HepG2 (cell line): ENCODE results near the gene MEMO1. TPM values are rescaled to one million over a fixed set of nuclear protein-coding genes. Genes with fewer than 3 reads are reported as not detected.

Experiments used
- EED ChIP-seq: sonication (generic); formaldehyde crosslinking; IDR thresholded peaks from 2 replicates; pipeline ENCODE4 v1.5.0; 2020; ENCODE audit warnings: mild to moderate bottlenecking, missing genetic modification reagents
- ESRRA ChIP-seq: sonication (generic); formaldehyde crosslinking; IDR thresholded peaks from 2 replicates; pipeline ENCODE4 v1.5.1; 2020; ENCODE audit warnings: mild to moderate bottlenecking, low read depth, missing genetic modification reagents
- JDP2 ChIP-seq: sonication (generic); formaldehyde crosslinking; IDR thresholded peaks from 2 replicates; pipeline ENCODE4 v1.8.1; 2022; ENCODE audit warnings: missing genetic modification reagents, borderline replicate concordance
- JUND ChIP-seq: sonication (generic); formaldehyde crosslinking; IDR thresholded peaks from 2 replicates; pipeline ENCODE4 v1.8.0; 2022; ENCODE audit warnings: mild to moderate bottlenecking, missing genetic modification reagents
- MLLT10 ChIP-seq: sonication (generic); formaldehyde crosslinking; IDR thresholded peaks from 2 replicates; pipeline ENCODE4 v1.4.0; 2020; ENCODE audit warnings: missing genetic modification reagents
- RBAK ChIP-seq: sonication (generic); formaldehyde crosslinking; IDR thresholded peaks from 2 replicates; pipeline ENCODE4 v1.5.1; 2020; ENCODE audit warnings: mild to moderate bottlenecking, missing genetic modification reagents
- RBFOX2 ChIP-seq: fragments of 200-400 bp; formaldehyde crosslinking; IDR thresholded peaks from 2 replicates; pipeline ENCODE4 v1.6.1; 2017; ENCODE audit warnings: low read depth, mild to moderate bottlenecking, low read length
- ZC3H13 ChIP-seq: sonication (generic); formaldehyde crosslinking; IDR thresholded peaks from 2 replicates; pipeline ENCODE4 v1.8.1; 2023; ENCODE audit warnings: mild to moderate bottlenecking, missing genetic modification reagents, moderate library complexity
- ZFP41 ChIP-seq: sonication (generic); formaldehyde crosslinking; IDR thresholded peaks from 2 replicates; pipeline ENCODE4 v1.4.0; 2020; ENCODE audit warnings: mild to moderate bottlenecking, missing genetic modification reagents, borderline replicate concordance
- ZNF235 ChIP-seq: sonication (generic); formaldehyde crosslinking; IDR thresholded peaks from 2 replicates; pipeline ENCODE4 v1.8.1; 2023; ENCODE audit warnings: mild to moderate bottlenecking, missing genetic modification reagents, borderline replicate concordance
- ZNF614 ChIP-seq: IDR thresholded peaks from 2 replicates; pipeline ENCODE4 v1.6.1; 2018; ENCODE audit warnings: missing biosample characterization, missing genetic modification reagents, inconsistent platforms, borderline replicate concordance
- ZNF660 ChIP-seq: sonication (generic); formaldehyde crosslinking; IDR thresholded peaks from 2 replicates; pipeline ENCODE4 v1.5.1; 2020; ENCODE audit warnings: mild to moderate bottlenecking, low read depth, missing genetic modification reagents, borderline replicate concordance
- polyA plus RNA-seq, 8 experiments: library from polyadenylated mRNA; depleted of rRNA in 3 of 8; stranded (reverse) in 7 of 8; unstranded in 1 of 8; fragments of >200 nt; fragmentation: Illumina TruSeq in 4 of 8; extraction: Trizol in 4 of 8; gene quantifications; 2 replicates each; pipeline versions ENCODE4 v1.2.1 to v1.2.3, GENCODE V29; 2011 to 2016; ENCODE audit warnings: low read depth in 4 of 8, missing spikeins in 1 of 8, mixed read lengths in 1 of 8; ENCODE audit not compliant: insufficient read depth in 1 of 8
- total RNA-seq, 5 experiments: library from RNA; depleted of rRNA; stranded (reverse); fragments of >200 nt; fragmentation: Illumina TruSeq; extraction: Trizol; gene quantifications; 2 replicates each; pipeline ENCODE4 v1.2.3, GENCODE V29; 2016; ENCODE audit warnings: low read depth in 1 of 5
- TF ChIP-seq, protein P1 (sequence below): sonication (generic); formaldehyde crosslinking; conservative IDR thresholded peaks from 2 replicates; pipeline ENCODE4 v1.8.0; 2022; ENCODE audit warnings: mild to moderate bottlenecking, moderate library complexity, missing genetic modification reagents
- TF ChIP-seq, protein P2 (sequence below): IDR thresholded peaks from 2 replicates; pipeline ENCODE4 v1.6.1; 2016; ENCODE audit warnings: missing compliant biosample characterization, missing genetic modification reagents, borderline replicate concordance
- TF ChIP-seq, protein P3 (sequence below): sonication (generic); formaldehyde crosslinking; IDR thresholded peaks from 2 replicates; pipeline ENCODE4 v1.4.0; 2020; ENCODE audit warnings: low read depth, mild to moderate bottlenecking, missing genetic modification reagents
- TF ChIP-seq, protein P4 (sequence below): sonication (generic); formaldehyde crosslinking; IDR thresholded peaks from 2 replicates; pipeline ENCODE4 v1.8.1; 2023; ENCODE audit warnings: mild to moderate bottlenecking, missing genetic modification reagents, borderline replicate concordance
- TF ChIP-seq, protein P5 (sequence below): IDR thresholded peaks from 2 replicates; pipeline ENCODE4 v1.6.1; 2016
- TF ChIP-seq, protein P6 (sequence below): sonication (generic); formaldehyde crosslinking; IDR thresholded peaks from 2 replicates; pipeline ENCODE4 v1.8.0; 2022; ENCODE audit warnings: missing genetic modification reagents, mild to moderate bottlenecking, inconsistent platforms, borderline replicate concordance
- TF ChIP-seq, protein P7 (sequence below): sonication (generic); formaldehyde crosslinking; IDR thresholded peaks from 2 replicates; pipeline ENCODE4 v1.5.0; 2020; ENCODE audit warnings: missing genetic modification reagents

The MEMO1 gene
- total and polyA plus RNA-seq, 2 of the 13 experiments (the other 11 are each of a cell fraction or from before 2014, with no cell fraction given): 69.8 to 81.6 TPM

DNA sequence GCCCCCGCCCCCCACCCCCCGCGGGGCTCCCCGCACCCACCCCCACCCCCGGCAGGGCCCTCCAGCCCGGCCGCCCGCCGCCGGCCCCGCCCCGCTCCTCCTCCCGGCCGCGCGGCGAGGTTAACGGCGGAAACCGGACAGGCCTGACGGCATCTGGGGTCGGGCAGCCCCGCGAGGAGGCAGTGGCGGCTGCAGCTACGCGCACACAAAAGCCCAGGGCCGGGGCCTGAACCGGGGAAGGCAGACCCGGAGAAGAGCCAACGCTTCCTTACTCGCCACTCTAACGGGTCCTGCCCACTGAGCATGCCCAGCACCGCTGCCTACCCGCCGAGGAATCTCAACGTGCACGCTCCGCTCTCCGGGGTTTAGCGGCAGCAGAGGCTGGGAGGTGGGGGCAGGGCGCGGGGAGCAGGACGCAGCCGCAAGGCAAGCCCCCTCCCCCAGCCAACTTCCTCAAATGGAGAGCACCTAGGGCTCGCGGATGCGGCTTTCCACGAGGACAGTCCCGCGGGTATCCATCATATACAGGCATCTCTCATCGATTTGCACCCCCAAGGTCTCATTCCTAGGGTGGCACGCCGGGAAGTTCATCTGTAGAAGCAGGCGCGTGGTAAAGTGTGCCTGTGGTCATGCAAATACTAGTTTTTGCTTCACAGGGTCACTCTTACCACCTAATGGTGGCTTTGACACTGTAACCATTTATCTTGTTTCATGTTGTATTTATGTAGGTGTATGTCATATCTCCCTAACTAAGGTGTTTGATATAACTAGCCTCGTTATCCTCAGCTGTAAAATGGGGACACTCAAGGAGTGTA lies at the start of gene MEMO1 (continued):
- TF ChIP-seq, protein P1, sequence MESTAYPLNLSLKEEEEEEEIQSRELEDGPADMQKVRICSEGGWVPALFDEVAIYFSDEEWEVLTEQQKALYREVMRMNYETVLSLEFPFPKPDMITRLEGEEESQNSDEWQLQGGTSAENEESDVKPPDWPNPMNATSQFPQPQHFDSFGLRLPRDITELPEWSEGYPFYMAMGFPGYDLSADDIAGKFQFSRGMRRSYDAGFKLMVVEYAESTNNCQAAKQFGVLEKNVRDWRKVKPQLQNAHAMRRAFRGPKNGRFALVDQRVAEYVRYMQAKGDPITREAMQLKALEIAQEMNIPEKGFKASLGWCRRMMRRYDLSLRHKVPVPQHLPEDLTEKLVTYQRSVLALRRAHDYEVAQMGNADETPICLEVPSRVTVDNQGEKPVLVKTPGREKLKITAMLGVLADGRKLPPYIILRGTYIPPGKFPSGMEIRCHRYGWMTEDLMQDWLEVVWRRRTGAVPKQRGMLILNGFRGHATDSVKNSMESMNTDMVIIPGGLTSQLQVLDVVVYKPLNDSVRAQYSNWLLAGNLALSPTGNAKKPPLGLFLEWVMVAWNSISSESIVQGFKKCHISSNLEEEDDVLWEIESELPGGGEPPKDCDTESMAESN (CRISPR knock-in tag): peak; percentile 98; the same call in 1 of the 2 replicates
- TF ChIP-seq, protein P2, sequence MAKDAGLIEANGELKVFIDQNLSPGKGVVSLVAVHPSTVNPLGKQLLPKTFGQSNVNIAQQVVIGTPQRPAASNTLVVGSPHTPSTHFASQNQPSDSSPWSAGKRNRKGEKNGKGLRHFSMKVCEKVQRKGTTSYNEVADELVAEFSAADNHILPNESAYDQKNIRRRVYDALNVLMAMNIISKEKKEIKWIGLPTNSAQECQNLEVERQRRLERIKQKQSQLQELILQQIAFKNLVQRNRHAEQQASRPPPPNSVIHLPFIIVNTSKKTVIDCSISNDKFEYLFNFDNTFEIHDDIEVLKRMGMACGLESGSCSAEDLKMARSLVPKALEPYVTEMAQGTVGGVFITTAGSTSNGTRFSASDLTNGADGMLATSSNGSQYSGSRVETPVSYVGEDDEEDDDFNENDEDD (CRISPR knock-in tag): peak; percentile 88
- TF ChIP-seq ZFP41 (CRISPR knock-in tag) (0 out of 2 replicates have a peak, but pooled peaks have one; percentile 76), ZNF235 (CRISPR knock-in tag) (peak; percentile 90; the same call in 1 of the 2 replicates), ZC3H13 (CRISPR knock-in tag) (peak; percentile 89; the same call in 1 of the 2 replicates), ESRRA (CRISPR knock-in tag) (peak; percentile 73; the same call in 1 of the 2 replicates), ZNF614 (CRISPR knock-in tag) (peak; percentile 98), ZNF660 (peak; percentile 85; the same call in 1 of the 2 replicates), EED (CRISPR knock-in tag) (peak; percentile 99), MLLT10 (CRISPR knock-in tag) (no peak), JUND (CRISPR knock-in tag) (0 out of 2 replicates have a peak, but pooled peaks have one; percentile 71), JDP2 (CRISPR knock-in tag) (peak; percentile 51; the same call in 1 of the 2 replicates), RBAK (CRISPR knock-in tag) (peak; percentile 60; the same call in 1 of the 2 replicates), RBFOX2 (peak; percentile 89)
- TF ChIP-seq, protein P3, sequence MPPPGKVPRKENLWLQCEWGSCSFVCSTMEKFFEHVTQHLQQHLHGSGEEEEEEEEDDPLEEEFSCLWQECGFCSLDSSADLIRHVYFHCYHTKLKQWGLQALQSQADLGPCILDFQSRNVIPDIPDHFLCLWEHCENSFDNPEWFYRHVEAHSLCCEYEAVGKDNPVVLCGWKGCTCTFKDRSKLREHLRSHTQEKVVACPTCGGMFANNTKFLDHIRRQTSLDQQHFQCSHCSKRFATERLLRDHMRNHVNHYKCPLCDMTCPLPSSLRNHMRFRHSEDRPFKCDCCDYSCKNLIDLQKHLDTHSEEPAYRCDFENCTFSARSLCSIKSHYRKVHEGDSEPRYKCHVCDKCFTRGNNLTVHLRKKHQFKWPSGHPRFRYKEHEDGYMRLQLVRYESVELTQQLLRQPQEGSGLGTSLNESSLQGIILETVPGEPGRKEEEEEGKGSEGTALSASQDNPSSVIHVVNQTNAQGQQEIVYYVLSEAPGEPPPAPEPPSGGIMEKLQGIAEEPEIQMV (CRISPR knock-in tag): peak; percentile 87
- TF ChIP-seq, protein P4, sequence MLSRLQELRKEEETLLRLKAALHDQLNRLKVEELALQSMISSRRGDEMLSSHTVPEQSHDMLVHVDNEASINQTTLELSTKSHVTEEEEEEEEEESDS (CRISPR knock-in tag): peak; percentile 80; the same call in 1 of the 2 replicates
- TF ChIP-seq, protein P5, sequence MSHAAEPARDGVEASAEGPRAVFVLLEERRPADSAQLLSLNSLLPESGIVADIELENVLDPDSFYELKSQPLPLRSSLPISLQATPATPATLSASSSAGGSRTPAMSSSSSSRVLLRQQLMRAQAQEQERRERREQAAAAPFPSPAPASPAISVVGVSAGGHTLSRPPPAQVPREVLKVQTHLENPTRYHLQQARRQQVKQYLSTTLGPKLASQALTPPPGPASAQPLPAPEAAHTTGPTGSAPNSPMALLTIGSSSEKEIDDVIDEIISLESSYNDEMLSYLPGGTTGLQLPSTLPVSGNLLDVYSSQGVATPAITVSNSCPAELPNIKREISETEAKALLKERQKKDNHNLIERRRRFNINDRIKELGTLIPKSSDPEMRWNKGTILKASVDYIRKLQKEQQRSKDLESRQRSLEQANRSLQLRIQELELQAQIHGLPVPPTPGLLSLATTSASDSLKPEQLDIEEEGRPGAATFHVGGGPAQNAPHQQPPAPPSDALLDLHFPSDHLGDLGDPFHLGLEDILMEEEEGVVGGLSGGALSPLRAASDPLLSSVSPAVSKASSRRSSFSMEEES (CRISPR knock-in tag): peak; percentile 89
- TF ChIP-seq, protein P6, sequence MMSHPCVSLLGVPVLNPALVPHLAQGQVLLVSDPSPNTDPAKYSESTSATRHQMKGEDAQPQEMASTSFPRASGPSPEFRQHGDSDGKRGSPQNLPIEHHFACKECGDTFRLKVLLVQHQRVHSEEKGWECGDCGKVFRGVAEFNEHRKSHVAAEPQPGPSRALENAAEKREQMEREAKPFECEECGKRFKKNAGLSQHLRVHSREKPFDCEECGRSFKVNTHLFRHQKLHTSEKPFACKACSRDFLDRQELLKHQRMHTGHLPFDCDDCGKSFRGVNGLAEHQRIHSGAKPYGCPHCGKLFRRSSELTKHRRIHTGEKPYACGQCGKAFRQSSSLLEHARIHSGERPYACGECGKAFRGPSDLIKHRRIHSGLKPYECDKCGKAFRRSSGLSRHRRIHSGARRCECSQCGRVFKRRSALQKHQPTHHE (CRISPR knock-in tag): peak; percentile 99
- TF ChIP-seq, protein P7, sequence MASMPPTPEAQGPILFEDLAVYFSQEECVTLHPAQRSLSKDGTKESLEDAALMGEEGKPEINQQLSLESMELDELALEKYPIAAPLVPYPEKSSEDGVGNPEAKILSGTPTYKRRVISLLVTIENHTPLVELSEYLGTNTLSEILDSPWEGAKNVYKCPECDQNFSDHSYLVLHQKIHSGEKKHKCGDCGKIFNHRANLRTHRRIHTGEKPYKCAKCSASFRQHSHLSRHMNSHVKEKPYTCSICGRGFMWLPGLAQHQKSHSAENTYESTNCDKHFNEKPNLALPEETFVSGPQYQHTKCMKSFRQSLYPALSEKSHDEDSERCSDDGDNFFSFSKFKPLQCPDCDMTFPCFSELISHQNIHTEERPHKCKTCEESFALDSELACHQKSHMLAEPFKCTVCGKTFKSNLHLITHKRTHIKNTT (CRISPR knock-in tag): no peak
